Dendritic cell treated with granulocyte-macrophage colony-stimulating factor and Interleukin-4, amounts not matched to agents 40 ng/mL and 50 ng/mL, for 4 days (primary cell): ENCODE data around the gene CCDC13.

Source experiments
- H3K27ac Mint-ChIP-seq: one replicate; pipeline ENCODE4 v1.8.0; 2022; ENCODE audit warnings: mild to moderate bottlenecking, mixed read lengths
- H3K27me3 Mint-ChIP-seq: one replicate; pipeline ENCODE4 v1.8.0; 2022; ENCODE audit warnings: mild to moderate bottlenecking, mixed read lengths
- H3K36me3 Mint-ChIP-seq: one replicate; pipeline ENCODE4 v1.8.0; 2022; ENCODE audit warnings: low read depth, mixed read lengths
- H3K4me1 Mint-ChIP-seq: one replicate; pipeline ENCODE4 v1.8.0; 2022; ENCODE audit warnings: low read depth, mixed read lengths
- H3K4me3 Mint-ChIP-seq: one replicate; pipeline ENCODE4 v1.8.0; 2022; ENCODE audit warnings: mild to moderate bottlenecking, moderate library complexity, mixed read lengths
- H3K9me3 Mint-ChIP-seq: one replicate; pipeline ENCODE4 v1.8.0; 2022; ENCODE audit warnings: mixed read lengths
- intact Hi-C: fragments of 100-400 bp; cut with micrococcal nuclease; formaldehyde crosslinking; loops from one replicate; pipeline ENCODE4 v1.15.0; 2022

CCDC13 gene

GRCh38 chr3:42730706-42731420 is 42.2 kb downstream of the CCDC13 start:
- no peaks in the 10 kb centered on the region for H3K9me3 Mint-ChIP-seq
- no peaks in the 10 kb centered on the region for H3K27me3 Mint-ChIP-seq
- H3K36me3 Mint-ChIP-seq, result no peaks in the 10 kb centered on the region
- intact Hi-C loops, result no loop called here
- peaks cover 5% of the 10 kb centered on the region for H3K4me1 Mint-ChIP-seq
- H3K27ac Mint-ChIP-seq, result no peak overlapping the region
- no peak overlapping the region for H3K4me3 Mint-ChIP-seq

DNA sequence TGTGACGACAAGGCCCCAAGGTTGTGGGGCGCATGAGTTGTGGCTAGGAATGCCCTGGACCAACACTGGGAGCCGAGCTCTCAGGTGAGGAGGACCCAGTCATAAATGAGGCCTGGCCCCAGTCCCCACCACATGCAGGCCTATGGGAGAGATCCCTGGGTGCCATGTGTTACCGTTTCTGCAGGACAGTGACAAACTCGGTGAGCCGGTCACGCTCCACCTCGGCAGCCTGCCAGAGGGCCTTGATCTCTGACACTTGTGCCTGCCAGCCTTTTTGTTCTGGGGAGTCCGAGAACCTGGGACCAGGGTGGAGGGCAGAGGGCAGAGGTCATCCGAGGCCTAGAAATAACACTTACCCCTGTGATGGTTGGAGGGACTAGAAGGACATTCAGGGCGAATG is 42.8 kb downstream of the CCDC13 start:
- intact Hi-C loops, result no loop called here
- Mint-ChIP-seq H3K4me3 (no peak overlapping the region), H3K36me3 (no peaks in the 10 kb centered on the region), H3K4me1 (peaks cover 5% of the 10 kb centered on the region), H3K9me3 (no peaks in the 10 kb centered on the region), H3K27ac (no peak overlapping the region), H3K27me3 (no peaks in the 10 kb centered on the region)

DNA sequence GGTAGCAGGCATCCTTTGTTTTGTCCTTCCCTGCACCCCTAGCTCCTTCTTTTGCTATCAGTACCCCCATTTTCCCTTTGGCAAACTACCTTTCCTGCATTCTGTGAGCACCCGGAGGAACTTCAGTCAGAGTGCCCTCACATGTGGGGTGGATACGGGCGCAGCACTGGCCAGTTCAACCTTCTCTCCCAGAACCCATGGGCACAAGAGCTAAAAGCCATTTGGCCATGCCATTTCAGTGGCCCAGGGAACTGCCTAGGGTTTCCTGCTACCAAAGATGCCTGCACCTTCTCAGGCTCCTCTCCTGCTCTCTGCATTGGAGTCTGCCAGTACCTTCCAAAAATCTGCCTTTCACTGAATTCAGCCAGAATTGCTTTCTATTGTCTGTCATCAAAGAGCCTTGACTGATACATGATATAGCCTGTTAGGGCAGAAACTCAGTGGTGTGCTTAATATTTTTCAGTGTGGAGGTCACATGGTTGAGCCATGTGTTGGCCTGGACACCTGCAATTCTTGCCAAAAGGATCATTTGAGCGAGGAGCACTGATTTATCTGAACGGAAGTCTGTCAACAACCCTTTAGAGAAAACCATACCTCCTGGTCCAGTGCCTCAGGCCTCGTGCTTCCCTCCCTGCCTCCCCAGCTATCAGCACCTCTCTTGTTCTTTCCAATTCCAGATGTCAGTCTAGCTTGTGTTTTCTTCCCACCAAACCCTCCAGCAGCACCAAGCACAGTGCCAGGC is 43.5 kb downstream of the CCDC13 start:
- Mint-ChIP-seq H3K27me3 (no peaks in the 10 kb centered on the region), H3K27ac (no peak overlapping the region), H3K4me1 (peaks cover 5% of the 10 kb centered on the region), H3K4me3 (no peak overlapping the region), H3K9me3 (no peaks in the 10 kb centered on the region), H3K36me3 (no peaks in the 10 kb centered on the region)
- intact Hi-C loops, result no loop called here

GRCh38 chr3:42728668-42729364 is 44.2 kb downstream of the CCDC13 start:
- H3K9me3 Mint-ChIP-seq, result no peaks in the 10 kb centered on the region
- no peak overlapping the region for H3K27ac Mint-ChIP-seq
- intact Hi-C loops, result no loop called here
- H3K36me3 Mint-ChIP-seq, result no peaks in the 10 kb centered on the region
- peaks cover 5% of the 10 kb centered on the region for H3K4me1 Mint-ChIP-seq
- no peak overlapping the region for H3K4me3 Mint-ChIP-seq
- H3K27me3 Mint-ChIP-seq, result no peaks in the 10 kb centered on the region

- H3K36me3 Mint-ChIP-seq, result no peaks in the 10 kb centered on the region
- no peaks in the 10 kb centered on the region for H3K9me3 Mint-ChIP-seq
- intact Hi-C loops, result no loop called here
- H3K27ac Mint-ChIP-seq, result no peak overlapping the region
- peaks cover 5% of the 10 kb centered on the region for H3K4me1 Mint-ChIP-seq
- no peaks in the 10 kb centered on the region for H3K27me3 Mint-ChIP-seq
- no peak overlapping the region for H3K4me3 Mint-ChIP-seq
These were observed 45.0 kb downstream of the CCDC13 start for GRCh38 chr3:42728056-42728455.

GRCh38 chr3:42725454-42725853 is 47.6 kb downstream of the CCDC13 start:
- Mint-ChIP-seq H3K9me3 (no peaks in the 10 kb centered on the region), H3K4me3 (no peak overlapping the region), H3K27ac (no peak overlapping the region), H3K4me1 (peaks cover 7% of the 10 kb centered on the region), H3K36me3 (no peaks in the 10 kb centered on the region), H3K27me3 (no peaks in the 10 kb centered on the region)
- intact Hi-C loops, result no loop called here

GRCh38 chr3:42723219-42723618 is 49.8 kb downstream of the CCDC13 start:
- no peaks in the 10 kb centered on the region for H3K27me3 Mint-ChIP-seq
- no peak overlapping the region for H3K4me3 Mint-ChIP-seq
- intact Hi-C loops, result no loop called here
- H3K27ac Mint-ChIP-seq, result no peak overlapping the region
- no peaks in the 10 kb centered on the region for H3K36me3 Mint-ChIP-seq
- no peaks in the 10 kb centered on the region for H3K9me3 Mint-ChIP-seq
- peaks cover 16% of the 10 kb centered on the region for H3K4me1 Mint-ChIP-seq
